Thymus (tissue), 11 donors: Measurements from ENCODE around the gene FUBP1. TPM values are rescaled to one million over a fixed set of nuclear protein-coding genes. Genes with fewer than 3 reads are reported as not detected.

Experiments
- DNase-seq, 9 donors: peaks; one replicate each; pipeline ENCODE4 v3.0.0-alpha.2; 2013; ENCODE audit warnings: low spot score in 9 of 9, low read depth in 6 of 9, missing footprints in 1 of 9
- H3K27ac ChIP-seq, 2 donors: one replicate each; pipeline ENCODE4 v1.5.1; 2013; ENCODE audit warnings: control low read depth in 1 of 2, low read depth in 1 of 2, low read length in 1 of 2, mild to moderate bottlenecking in 1 of 2, moderate library complexity in 1 of 2
- H3K27me3 ChIP-seq, 2 donors: one replicate each; pipeline ENCODE4 v1.5.1; 2013; ENCODE audit warnings: low read length in 1 of 2; ENCODE audit not compliant: control insufficient read depth in 2 of 2, insufficient read depth in 1 of 2
- H3K36me3 ChIP-seq, 2 donors: one replicate each; pipeline ENCODE4 v1.5.1; 2013; ENCODE audit warnings: low read length in 1 of 2, mild to moderate bottlenecking in 1 of 2, moderate library complexity in 1 of 2; ENCODE audit not compliant: control insufficient read depth in 2 of 2, insufficient read depth in 2 of 2
- H3K4me1 ChIP-seq, 2 donors: one replicate each; pipeline ENCODE4 v1.5.1; 2013; ENCODE audit warnings: low read length in 2 of 2; ENCODE audit not compliant: control insufficient read depth in 2 of 2, insufficient read depth in 2 of 2
- H3K4me3 ChIP-seq, 2 donors: one replicate each; pipeline ENCODE4 v1.5.1; 2013; ENCODE audit warnings: low read length in 2 of 2, control low read depth in 1 of 2, mild to moderate bottlenecking in 1 of 2
- H3K9me3 ChIP-seq, 2 donors: one replicate each; pipeline ENCODE4 v1.5.1; 2013; ENCODE audit warnings: low read length in 1 of 2, mild to moderate bottlenecking in 1 of 2; ENCODE audit not compliant: control insufficient read depth in 2 of 2, insufficient read depth in 1 of 2
- WGBS: extraction: QIAGEN DNeasy Blood & Tissue Kit; methylation state at CpG from one replicate; pipeline ENCODE4 v1.1.7; 2013; 5-methylcytosine and 5-hydroxymethylcytosine counted together
- polyA plus RNA-seq: library from polyadenylated mRNA; stranded (reverse); fragments of 200-250 nt; gene quantifications from one replicate; pipeline ENCODE4 v1.2.3, GENCODE V29; 2013
- total RNA-seq: library from RNA; stranded (reverse); fragments of 120-200 nt; gene quantifications from one replicate; pipeline ENCODE4 v1.2.4, GENCODE V29; 2013
- donor health status: healthy.

Gene FUBP1
- total and polyA plus RNA-seq, 2 donors, result 110 to 182 TPM

- no peaks in the 10 kb centered on the region for H3K4me1 ChIP-seq
- 96% methylated on average over 5 of the region's 5 CpGs for WGBS
- H3K4me3 ChIP-seq, result no peak overlapping the region
- no peak overlapping the region for H3K27ac ChIP-seq
- no peak for DNase-seq
- H3K27me3 ChIP-seq, result no peaks in the 10 kb centered on the region
- H3K36me3 ChIP-seq, result no peaks in the 10 kb centered on the region
- H3K9me3 ChIP-seq, result no peaks in the 10 kb centered on the region
Observed at GRCh38 chr1:77996734-77997133, 17.9 kb upstream of the FUBP1 start.

GRCh38 chr1:77994117-77994705, 15.3 kb upstream of the FUBP1 start:
- no peak overlapping the region for H3K4me3 ChIP-seq
- H3K9me3 ChIP-seq, result no peaks in the 10 kb centered on the region
- no peaks in the 10 kb centered on the region for H3K4me1 ChIP-seq
- 98% methylated on average over 3 of the region's 3 CpGs for WGBS
- no peaks in the 10 kb centered on the region for H3K27me3 ChIP-seq
- H3K36me3 ChIP-seq, result no peaks in the 10 kb centered on the region
- no peak for DNase-seq
- H3K27ac ChIP-seq, result no peak overlapping the region

- Histone ChIP-seq H3K27ac (no peak overlapping the region), H3K4me3 (no peak overlapping the region), H3K9me3 (no peaks in the 10 kb centered on the region), H3K4me1 (no peaks in the 10 kb centered on the region), H3K27me3 (no peaks in the 10 kb centered on the region), H3K36me3 (no peaks in the 10 kb centered on the region)
- no peak for DNase-seq
Observed at GRCh38 chr1:77991638-77992037, 12.8 kb upstream of the FUBP1 start.

GRCh38 chr1:77990629-77991204, 11.8 kb upstream of the FUBP1 start:
- no peaks in the 10 kb centered on the region for H3K36me3 ChIP-seq
- H3K4me1 ChIP-seq, result no peaks in the 10 kb centered on the region
- no peak overlapping the region for H3K27ac ChIP-seq
- no peak for DNase-seq
- H3K4me3 ChIP-seq, result no peak overlapping the region
- H3K27me3 ChIP-seq, result no peaks in the 10 kb centered on the region
- no peaks in the 10 kb centered on the region for H3K9me3 ChIP-seq
- 95% methylated on average over 3 of the region's 3 CpGs for WGBS

GRCh38 chr1:77989744-77990143, 10.9 kb upstream of the FUBP1 start:
- Histone ChIP-seq H3K27ac (no peak overlapping the region), H3K9me3 (no peaks in the 10 kb centered on the region), H3K4me1 (no peaks in the 10 kb centered on the region), H3K27me3 (no peaks in the 10 kb centered on the region), H3K36me3 (no peaks in the 10 kb centered on the region), H3K4me3 (no peak overlapping the region)
- no peak for DNase-seq
- WGBS, result 97% methylated on average over 2 of the region's 2 CpGs

- WGBS, result 97% methylated on average over 2 of the region's 2 CpGs
- H3K27ac ChIP-seq, result no peak overlapping the region
- H3K9me3 ChIP-seq, result no peaks in the 10 kb centered on the region
- no peak overlapping the region for H3K4me3 ChIP-seq
- H3K36me3 ChIP-seq, result no peaks in the 10 kb centered on the region
- no peaks in the 10 kb centered on the region for H3K27me3 ChIP-seq
- DNase-seq, result no peak
- H3K4me1 ChIP-seq, result no peaks in the 10 kb centered on the region
Observed at GRCh38 chr1:77987919-77988318, 9.0 kb upstream of the FUBP1 start.

GRCh38 chr1:77986810-77987209, 7.9 kb upstream of the FUBP1 start:
- no peaks in the 10 kb centered on the region for H3K4me1 ChIP-seq
- no peaks in the 10 kb centered on the region for H3K36me3 ChIP-seq
- H3K27ac ChIP-seq, result no peak overlapping the region
- H3K4me3 ChIP-seq, result no peak overlapping the region
- no peaks in the 10 kb centered on the region for H3K9me3 ChIP-seq
- no peak for DNase-seq
- no peaks in the 10 kb centered on the region for H3K27me3 ChIP-seq

- Histone ChIP-seq H3K9me3 (no peaks in the 10 kb centered on the region), H3K4me1 (peaks cover 0 to 3% of the 10 kb centered on the region in 2 donors), H3K27ac (no peak overlapping the region), H3K36me3 (no peaks in the 10 kb centered on the region), H3K27me3 (no peaks in the 10 kb centered on the region), H3K4me3 (no peak overlapping the region)
- 97% methylated on average over 4 of the region's 4 CpGs for WGBS
- no peak for DNase-seq
Observed at GRCh38 chr1:77984629-77985028, 5.8 kb upstream of the FUBP1 start.

GRCh38 chr1:77983997-77984355, 5.1 kb upstream of the FUBP1 start:
- Histone ChIP-seq H3K36me3 (no peaks in the 10 kb centered on the region), H3K9me3 (no peaks in the 10 kb centered on the region), H3K27ac (no peak overlapping the region), H3K27me3 (no peaks in the 10 kb centered on the region), H3K4me3 (no peak overlapping the region), H3K4me1 (peaks cover 0 to 3% of the 10 kb centered on the region in 2 donors)
- DNase-seq, result no peak
